ENCODE results near the gene MMS19. TPM values are rescaled to one million over a fixed set of nuclear protein-coding genes. Genes with fewer than 3 reads are reported as not detected.

MMS19 gene
- total and polyA plus RNA-seq, 12 donors: 34.7 to 64.9 (median 43.9) TPM

GRCh38 chr10:97522937-97523336 lies 24.7 kb upstream of the MMS19 start:
- ATAC-seq (no peak), DNase-seq (no peak)
- H3K9me3 ChIP-seq: no peaks in the 10 kb centered on the region
- H3K4me3 ChIP-seq: no peak overlapping the region
- no peaks in the 10 kb centered on the region for H3K36me3 ChIP-seq
- H3K27ac ChIP-seq: peak overlapping the region in 1 of 10 donors; percentile 60
- TF ChIP-seq, protein P1, sequence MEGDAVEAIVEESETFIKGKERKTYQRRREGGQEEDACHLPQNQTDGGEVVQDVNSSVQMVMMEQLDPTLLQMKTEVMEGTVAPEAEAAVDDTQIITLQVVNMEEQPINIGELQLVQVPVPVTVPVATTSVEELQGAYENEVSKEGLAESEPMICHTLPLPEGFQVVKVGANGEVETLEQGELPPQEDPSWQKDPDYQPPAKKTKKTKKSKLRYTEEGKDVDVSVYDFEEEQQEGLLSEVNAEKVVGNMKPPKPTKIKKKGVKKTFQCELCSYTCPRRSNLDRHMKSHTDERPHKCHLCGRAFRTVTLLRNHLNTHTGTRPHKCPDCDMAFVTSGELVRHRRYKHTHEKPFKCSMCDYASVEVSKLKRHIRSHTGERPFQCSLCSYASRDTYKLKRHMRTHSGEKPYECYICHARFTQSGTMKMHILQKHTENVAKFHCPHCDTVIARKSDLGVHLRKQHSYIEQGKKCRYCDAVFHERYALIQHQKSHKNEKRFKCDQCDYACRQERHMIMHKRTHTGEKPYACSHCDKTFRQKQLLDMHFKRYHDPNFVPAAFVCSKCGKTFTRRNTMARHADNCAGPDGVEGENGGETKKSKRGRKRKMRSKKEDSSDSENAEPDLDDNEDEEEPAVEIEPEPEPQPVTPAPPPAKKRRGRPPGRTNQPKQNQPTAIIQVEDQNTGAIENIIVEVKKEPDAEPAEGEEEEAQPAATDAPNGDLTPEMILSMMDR (IDR thresholded peaks at IDR 0.05): no peak
- H3K4me1 ChIP-seq: peaks cover 9 to 81% (median 52%) of the 10 kb centered on the region in 9 donors
- WGBS, 2 donors: 94% methylated on average over 8 of the region's 8 CpGs
- intact Hi-C loops (cut with DNase I): no loop called here
- no peaks in the 10 kb centered on the region for H3K27me3 ChIP-seq

DNA sequence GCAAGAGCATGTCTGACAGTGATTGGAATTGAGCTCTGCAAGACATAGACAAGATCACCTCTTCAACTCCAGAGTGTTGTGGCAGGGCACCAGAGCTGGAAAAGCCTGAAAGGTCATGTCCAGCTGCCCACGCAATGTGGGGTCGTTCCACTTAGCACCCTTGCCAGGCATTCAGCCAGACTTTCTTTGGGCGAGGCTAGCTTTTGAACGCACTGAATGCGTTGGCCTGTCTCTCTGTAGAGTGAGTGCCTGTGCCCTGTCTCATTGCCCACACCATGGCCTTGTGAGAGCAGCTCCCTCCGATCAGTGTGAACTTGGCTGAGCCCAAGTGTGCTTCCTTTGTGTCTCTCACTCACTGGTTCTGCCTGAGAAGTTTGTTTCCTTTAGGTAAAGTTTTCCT lies 23.8 kb upstream of the MMS19 start:
- no peak overlapping the region for H3K4me3 ChIP-seq
- H3K27ac ChIP-seq: peak overlapping the region in 4 of 10 donors; percentile 21 to 60 (median 39)
- WGBS, 2 donors: 43 to 60% methylated on average over 6 of the region's 6 CpGs
- DNase-seq (no peak), ATAC-seq (peak in 6 of 8 donors; percentile 21 to 75 (median 51))
- TF ChIP-seq, protein P1 (IDR thresholded peaks at IDR 0.05): no peak
- peaks cover 12 to 86% (median 61%) of the 10 kb centered on the region in 9 donors for H3K4me1 ChIP-seq
- H3K9me3 ChIP-seq: no peaks in the 10 kb centered on the region
- H3K36me3 ChIP-seq: no peaks in the 10 kb centered on the region
- H3K27me3 ChIP-seq: no peaks in the 10 kb centered on the region
- intact Hi-C loops (cut with DNase I): no loop called here

GRCh38 chr10:97520978-97521761 lies 22.9 kb upstream of the MMS19 start:
- no peak overlapping the region for H3K4me3 ChIP-seq
- TF ChIP-seq, protein P1 (IDR thresholded peaks at IDR 0.05): peak in 3 of 9 donors; percentile 28 to 42 (median 34)
- no peaks in the 10 kb centered on the region for H3K27me3 ChIP-seq
- intact Hi-C loops (cut with DNase I): no loop called here
- 84 to 91% methylated on average over 11 of the region's 11 CpGs for WGBS, 2 donors
- H3K9me3 ChIP-seq: no peaks in the 10 kb centered on the region
- peaks cover 12 to 87% (median 65%) of the 10 kb centered on the region in 9 donors for H3K4me1 ChIP-seq
- no peaks in the 10 kb centered on the region for H3K36me3 ChIP-seq
- ATAC-seq (peak in 6 of 8 donors; percentile 6 to 47 (median 24)), DNase-seq (no peak)
- H3K27ac ChIP-seq: peak overlapping the region in 4 of 10 donors; percentile 21 to 60 (median 39)

DNA sequence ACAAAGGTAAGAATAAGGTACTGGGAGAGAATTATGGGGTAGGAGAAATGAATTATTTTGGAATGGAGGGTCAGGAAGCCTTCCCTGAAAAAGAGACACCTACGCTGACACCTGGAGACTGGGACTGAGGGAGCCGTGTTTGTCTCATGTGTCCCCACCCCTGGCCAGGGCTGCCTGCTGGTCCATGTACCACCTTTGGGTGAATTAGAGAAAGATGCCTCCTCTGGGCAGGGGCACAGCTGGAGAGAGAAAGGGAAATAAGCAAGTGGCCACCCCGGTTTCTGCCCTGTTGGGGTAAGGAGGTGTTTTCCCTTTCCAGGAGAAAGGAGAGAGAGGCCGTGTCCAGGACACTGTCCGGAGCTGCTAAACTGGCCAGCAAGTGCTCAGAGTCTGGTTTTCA lies 22.3 kb upstream of the MMS19 start:
- TF ChIP-seq, protein P1 (IDR thresholded peaks at IDR 0.05): no peak

More for the DNA sequence above, 22.3 kb upstream of the MMS19 start:
- Histone ChIP-seq H3K27me3 (no peaks in the 10 kb centered on the region), H3K36me3 (no peaks in the 10 kb centered on the region), H3K27ac (peak overlapping the region in 1 of 10 donors; percentile 78), H3K4me1 (peaks cover 12 to 88% (median 68%) of the 10 kb centered on the region in 9 donors), H3K9me3 (no peaks in the 10 kb centered on the region), H3K4me3 (no peak overlapping the region)
- ATAC-seq: no peak
- no peak for DNase-seq
- 86 to 92% methylated on average over 5 of the region's 5 CpGs for WGBS, 2 donors
- intact Hi-C loops (cut with DNase I): no loop called here

Measured in heart right ventricle (tissue), 16 donors.